ENCODE results near the gene SUGP1.

SUGP1 gene

DNA sequence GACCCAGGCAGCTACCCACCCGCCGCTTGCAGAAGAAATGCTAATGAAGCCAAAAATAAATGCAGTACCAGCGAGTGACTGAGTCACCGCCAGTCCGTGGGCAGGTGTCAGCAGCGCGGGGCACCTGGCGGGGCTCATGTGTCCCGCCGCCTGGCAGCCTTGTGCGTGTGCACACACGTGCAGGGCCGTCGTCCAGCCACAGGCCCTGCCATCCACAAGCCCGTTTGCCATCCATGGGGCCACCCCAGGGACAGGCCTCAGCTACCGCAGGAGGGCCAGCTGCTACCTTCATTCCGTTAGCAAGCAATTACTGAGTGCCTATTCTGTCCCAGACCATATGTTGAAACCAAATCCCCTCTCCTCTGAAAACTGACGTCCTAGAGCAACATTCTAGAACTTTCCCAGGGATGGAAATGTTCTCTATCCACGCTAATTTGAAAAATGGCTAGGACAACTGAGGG, 88.0 kb downstream of the SUGP1 start:
- Histone ChIP-seq H3K4me1 (ENCODE audit: insufficient read depth, low read length, severe bottlenecking) (no peaks in the 10 kb centered on the region), H3F3A (ENCODE audit: insufficient read depth, low read length) (no peaks in the 10 kb centered on the region), H3K9ac (ENCODE audit: low read length) (no peak overlapping the region), H3K27me3 (ENCODE audit: insufficient read depth, low read length) (peaks cover 4% of the 10 kb centered on the region; the same call in 1 of the 2 replicates), H3K9me2 (ENCODE audit: low read depth, low read length) (no peaks in the 10 kb centered on the region), H2AFZ (ENCODE audit: low read length) (no peak overlapping the region), H3K4me3 (ENCODE audit: low read depth, low read length, poor library complexity, severe bottlenecking) (no peak overlapping the region), H3K36me3 (ENCODE audit: insufficient read depth, low read length) (no peaks in the 10 kb centered on the region; the same call in 1 of the 2 replicates), H3K79me2 (ENCODE audit: insufficient read depth, low read length) (no peaks in the 10 kb centered on the region), H3K27ac (ENCODE audit: low read depth, low read length, poor library complexity, severe bottlenecking) (no peak overlapping the region), H3K4me2 (ENCODE audit: low read length) (no peak overlapping the region), H3K9me3 (ENCODE audit: low read length) (peaks cover 14% of the 10 kb centered on the region), H4K20me1 (ENCODE audit: insufficient read depth, low read length) (no peaks in the 10 kb centered on the region)
- TF ChIP-seq, protein P1, sequence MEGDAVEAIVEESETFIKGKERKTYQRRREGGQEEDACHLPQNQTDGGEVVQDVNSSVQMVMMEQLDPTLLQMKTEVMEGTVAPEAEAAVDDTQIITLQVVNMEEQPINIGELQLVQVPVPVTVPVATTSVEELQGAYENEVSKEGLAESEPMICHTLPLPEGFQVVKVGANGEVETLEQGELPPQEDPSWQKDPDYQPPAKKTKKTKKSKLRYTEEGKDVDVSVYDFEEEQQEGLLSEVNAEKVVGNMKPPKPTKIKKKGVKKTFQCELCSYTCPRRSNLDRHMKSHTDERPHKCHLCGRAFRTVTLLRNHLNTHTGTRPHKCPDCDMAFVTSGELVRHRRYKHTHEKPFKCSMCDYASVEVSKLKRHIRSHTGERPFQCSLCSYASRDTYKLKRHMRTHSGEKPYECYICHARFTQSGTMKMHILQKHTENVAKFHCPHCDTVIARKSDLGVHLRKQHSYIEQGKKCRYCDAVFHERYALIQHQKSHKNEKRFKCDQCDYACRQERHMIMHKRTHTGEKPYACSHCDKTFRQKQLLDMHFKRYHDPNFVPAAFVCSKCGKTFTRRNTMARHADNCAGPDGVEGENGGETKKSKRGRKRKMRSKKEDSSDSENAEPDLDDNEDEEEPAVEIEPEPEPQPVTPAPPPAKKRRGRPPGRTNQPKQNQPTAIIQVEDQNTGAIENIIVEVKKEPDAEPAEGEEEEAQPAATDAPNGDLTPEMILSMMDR (IDR thresholded peaks at IDR 0.05; ENCODE audit: low read length), result no peak
- TF ChIP-seq EZH2 (IDR thresholded peaks at IDR 0.05; ENCODE audit: borderline replicate concordance, low read length), result no peak

DNA sequence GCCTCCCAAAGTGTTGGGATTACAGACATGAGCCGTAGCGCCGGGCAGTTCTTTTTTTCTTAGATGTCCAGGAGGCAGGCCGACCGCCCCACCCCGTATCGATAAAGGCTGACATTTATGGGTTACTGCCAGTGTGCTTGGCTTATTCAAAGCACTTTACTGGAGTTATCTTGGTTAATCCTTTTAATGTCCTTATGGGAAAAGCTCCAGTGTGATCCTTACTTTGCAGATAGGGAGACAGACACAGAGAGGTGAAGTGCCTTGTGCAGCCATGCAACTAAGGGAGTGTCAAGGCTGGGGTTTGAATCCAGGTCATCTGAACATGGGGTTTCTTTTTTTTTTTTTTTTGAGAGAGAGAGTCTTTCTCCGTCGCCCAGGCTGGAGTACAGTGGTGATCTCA, 89.3 kb downstream of the SUGP1 start:
- no peaks in the 10 kb centered on the region for H4K20me1 ChIP-seq (ENCODE audit: insufficient read depth, low read length)
- TF ChIP-seq EZH2 (IDR thresholded peaks at IDR 0.05; ENCODE audit: borderline replicate concordance, low read length), result no peak
- TF ChIP-seq, protein P1 (IDR thresholded peaks at IDR 0.05; ENCODE audit: low read length), result no peak
- no peak overlapping the region for H3K27ac ChIP-seq (ENCODE audit: low read depth, low read length, poor library complexity, severe bottlenecking)
- H3K4me3 ChIP-seq (ENCODE audit: low read depth, low read length, poor library complexity, severe bottlenecking), result no peak overlapping the region
- peaks cover 11% of the 10 kb centered on the region for H3K9me3 ChIP-seq (ENCODE audit: low read length)
- no peak overlapping the region for H3K4me2 ChIP-seq (ENCODE audit: low read length)
- H3K36me3 ChIP-seq (ENCODE audit: insufficient read depth, low read length), result no peaks in the 10 kb centered on the region; the same call in 1 of the 2 replicates
- no peak overlapping the region for H3K9ac ChIP-seq (ENCODE audit: low read length)
- H3K79me2 ChIP-seq (ENCODE audit: insufficient read depth, low read length), result no peaks in the 10 kb centered on the region
- H3K4me1 ChIP-seq (ENCODE audit: insufficient read depth, low read length, severe bottlenecking), result no peaks in the 10 kb centered on the region
- peaks cover 4% of the 10 kb centered on the region; the same call in 1 of the 2 replicates for H3K27me3 ChIP-seq (ENCODE audit: insufficient read depth, low read length)
- H3K9me2 ChIP-seq (ENCODE audit: low read depth, low read length), result no peaks in the 10 kb centered on the region
- no peak overlapping the region for H2AFZ ChIP-seq (ENCODE audit: low read length)
- H3F3A ChIP-seq (ENCODE audit: insufficient read depth, low read length), result no peaks in the 10 kb centered on the region

DNA sequence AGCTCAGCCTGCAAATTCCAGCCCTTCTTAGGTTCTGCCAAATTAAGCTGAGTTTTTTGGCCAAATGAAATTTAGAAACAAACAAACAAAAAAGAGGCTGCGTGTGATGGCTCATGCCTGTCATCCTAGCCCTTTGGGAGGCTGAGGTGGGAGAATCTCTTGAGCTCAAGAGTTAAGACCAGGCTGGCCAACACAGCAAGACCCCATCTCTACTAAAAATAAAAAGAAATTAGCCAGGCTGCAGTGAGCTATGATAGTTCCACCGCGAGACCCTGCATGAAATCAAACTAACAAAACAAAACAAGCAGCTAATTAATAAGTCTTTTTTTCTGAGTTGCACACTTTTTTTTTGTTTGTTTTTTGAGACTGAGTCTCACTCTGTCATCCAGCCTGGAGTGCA, 90.6 kb downstream of the SUGP1 start:
- Histone ChIP-seq H3K4me2 (ENCODE audit: low read length) (no peak overlapping the region), H3K9me2 (ENCODE audit: low read depth, low read length) (no peaks in the 10 kb centered on the region), H3K27me3 (ENCODE audit: insufficient read depth, low read length) (peaks cover 4% of the 10 kb centered on the region; the same call in 1 of the 2 replicates), H3F3A (ENCODE audit: insufficient read depth, low read length) (no peaks in the 10 kb centered on the region), H3K9ac (ENCODE audit: low read length) (no peak overlapping the region), H3K4me3 (ENCODE audit: low read depth, low read length, poor library complexity, severe bottlenecking) (no peak overlapping the region), H2AFZ (ENCODE audit: low read length) (no peak overlapping the region), H3K79me2 (ENCODE audit: insufficient read depth, low read length) (no peaks in the 10 kb centered on the region), H3K4me1 (ENCODE audit: insufficient read depth, low read length, severe bottlenecking) (peaks cover 10% of the 10 kb centered on the region), H3K36me3 (ENCODE audit: insufficient read depth, low read length) (no peaks in the 10 kb centered on the region; the same call in 1 of the 2 replicates), H4K20me1 (ENCODE audit: insufficient read depth, low read length) (no peaks in the 10 kb centered on the region), H3K27ac (ENCODE audit: low read depth, low read length, poor library complexity, severe bottlenecking) (no peak overlapping the region), H3K9me3 (ENCODE audit: low read length) (peaks cover 10% of the 10 kb centered on the region)
- TF ChIP-seq, protein P1 (IDR thresholded peaks at IDR 0.05; ENCODE audit: low read length), result no peak
- no peak for TF ChIP-seq EZH2 (IDR thresholded peaks at IDR 0.05; ENCODE audit: borderline replicate concordance, low read length)

Measured in OCI-LY1 (cell line).